GM19372 (cell line): ENCODE measurements around the gene TESK1.
"Not testable (repeated sequence)": the region's sequence is repeated elsewhere in the genome, so short reads cannot be mapped to it uniquely, and the experiment has no call there.

Experiments
- ATAC-seq: cut with Tn5 transposase; IDR thresholded peaks from one replicate; pipeline ENCODE4 v1.9.1; 2021; ENCODE audit warnings: mild to moderate bottlenecking, low read depth, moderate library complexity; ENCODE audit not compliant: unreplicated experiment

Gene TESK1

DNA sequence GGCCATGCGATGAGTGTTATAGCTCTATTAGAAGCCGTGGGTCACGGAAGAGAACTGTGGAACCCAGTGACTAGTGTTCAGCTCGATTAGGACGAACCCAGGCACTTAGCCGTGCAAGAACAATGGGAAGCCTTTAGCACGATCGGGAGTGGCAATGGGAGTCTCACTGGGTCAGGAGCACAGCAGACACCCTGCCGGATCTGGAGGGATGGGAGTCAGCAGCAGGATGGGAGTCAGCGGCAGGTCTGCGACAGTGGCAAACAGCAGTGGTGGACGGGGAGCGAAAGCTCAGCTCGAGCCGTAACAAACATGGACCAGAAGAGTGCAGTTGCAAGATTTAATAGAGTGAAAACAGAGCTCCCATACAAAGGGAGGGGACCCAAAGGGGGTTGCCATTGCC is 35.4 kb downstream of the TESK1 start:
- ATAC-seq, result not testable (repeated sequence)

DNA sequence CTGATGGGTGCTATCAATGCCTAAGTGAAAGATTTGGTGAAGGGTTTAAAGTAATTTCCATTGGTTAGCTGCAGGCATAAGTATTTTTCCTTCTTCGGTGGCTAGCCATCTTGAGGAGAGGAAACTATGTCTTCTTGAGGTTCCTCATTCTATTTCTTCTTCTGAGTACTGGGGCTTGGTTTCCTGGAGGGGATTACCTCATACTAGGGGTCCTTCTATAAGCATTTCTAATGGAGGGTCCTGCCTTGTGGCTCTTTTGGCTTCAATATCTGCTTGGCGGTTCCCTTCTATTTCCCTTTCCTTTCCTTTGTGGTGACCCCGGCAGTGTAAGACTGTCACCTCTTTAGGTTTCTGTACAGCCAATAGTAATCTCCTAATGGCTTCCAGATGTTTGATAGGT is 36.4 kb downstream of the TESK1 start:
- ATAC-seq, result not testable (repeated sequence)

DNA sequence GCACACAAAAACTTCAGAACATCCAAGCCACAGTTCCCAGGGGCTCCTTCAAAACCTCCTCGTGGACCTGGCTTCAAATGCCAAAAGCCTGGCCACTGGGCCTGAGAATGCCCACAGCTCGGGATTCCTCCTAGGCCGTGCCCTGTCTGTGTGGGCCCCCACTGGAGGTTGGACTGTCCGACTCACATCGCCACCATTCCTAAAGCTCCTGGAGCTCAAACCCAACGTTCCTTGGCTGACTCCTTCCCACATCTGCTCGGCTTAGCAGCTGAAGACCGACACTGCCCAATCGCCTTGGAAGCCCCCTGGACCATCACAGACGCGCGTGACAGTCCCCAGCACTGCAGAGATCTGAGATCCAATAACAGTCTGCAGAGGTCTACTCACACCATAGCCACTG is 38.0 kb downstream of the TESK1 start:
- no peak for ATAC-seq

DNA sequence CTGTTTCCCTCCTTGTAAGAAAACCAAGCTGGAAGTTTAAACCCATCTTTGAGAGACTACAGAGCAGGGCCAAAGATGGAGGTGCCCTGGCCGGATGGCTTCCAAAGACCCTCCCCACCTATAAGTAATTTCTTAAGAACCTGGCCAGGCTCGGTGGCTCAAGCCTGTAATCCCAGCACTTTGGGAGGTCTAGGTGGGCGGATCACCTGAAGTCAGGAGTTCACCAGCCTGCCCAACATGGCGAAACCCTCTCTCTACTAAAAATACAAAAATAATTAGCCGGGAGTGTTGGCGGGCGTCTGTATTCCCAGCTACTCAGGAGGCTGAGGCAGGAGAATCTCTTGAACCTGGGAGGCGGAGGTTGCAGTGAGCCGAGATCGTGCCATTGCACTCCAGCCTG is 40.7 kb downstream of the TESK1 start:
- ATAC-seq, result not testable (repeated sequence)

DNA sequence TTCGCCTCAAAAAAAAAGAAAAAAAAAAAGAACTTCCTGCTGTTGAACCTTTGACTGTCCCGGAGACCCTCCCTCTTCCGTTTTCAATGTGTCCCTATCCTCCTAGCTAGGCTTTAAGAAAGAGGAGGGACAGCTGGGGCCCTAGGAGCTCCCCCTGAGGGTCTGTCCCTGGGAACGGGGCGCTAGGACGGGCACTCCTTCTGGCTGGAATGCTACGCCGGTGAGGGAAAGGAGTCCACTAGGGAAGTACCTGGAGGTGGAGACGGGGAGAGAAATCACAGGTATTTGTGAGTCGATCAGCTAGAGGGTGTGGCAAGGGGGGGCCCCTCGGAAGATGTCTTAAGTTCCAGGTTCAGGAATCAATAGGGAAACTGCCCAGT is 41.1 kb downstream of the TESK1 start:
- ATAC-seq, result no peak

DNA sequence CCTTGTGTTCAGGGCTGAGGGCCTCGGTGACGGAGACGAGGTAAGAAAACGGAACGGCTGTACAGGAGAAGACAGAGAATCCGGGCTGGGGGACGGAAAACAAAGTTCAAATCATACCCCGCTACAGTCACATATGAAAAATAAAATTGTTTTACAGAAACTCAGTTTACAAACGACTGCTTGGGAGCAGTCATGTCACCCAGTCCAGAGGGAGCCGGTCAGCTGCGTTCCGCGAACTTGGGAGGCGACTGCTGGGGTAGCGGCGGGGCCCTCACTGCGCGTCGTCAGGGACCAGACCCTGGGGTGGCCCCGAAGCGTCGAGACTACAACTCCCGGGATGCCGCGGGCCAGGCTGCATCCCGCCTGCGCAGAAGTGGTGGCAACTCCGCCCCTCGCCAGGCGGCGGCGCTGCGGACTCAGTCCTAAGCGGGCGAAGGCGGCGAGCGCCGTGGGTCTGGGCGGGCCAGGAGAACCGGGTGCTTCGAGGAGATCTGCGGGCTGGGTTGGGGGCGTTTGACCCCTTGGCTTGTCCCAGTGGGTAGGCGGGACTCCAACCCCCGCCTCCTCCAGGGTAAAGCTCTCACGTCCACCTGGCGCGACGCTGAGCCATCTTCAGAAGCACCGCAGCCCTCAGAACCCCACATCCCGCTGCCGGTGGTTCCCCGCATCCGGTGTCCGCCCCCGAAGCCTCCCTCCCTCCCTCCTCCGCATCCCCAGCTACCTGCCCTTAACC is 41.6 kb downstream of the TESK1 start:
- peak; percentile 84 for ATAC-seq

DNA sequence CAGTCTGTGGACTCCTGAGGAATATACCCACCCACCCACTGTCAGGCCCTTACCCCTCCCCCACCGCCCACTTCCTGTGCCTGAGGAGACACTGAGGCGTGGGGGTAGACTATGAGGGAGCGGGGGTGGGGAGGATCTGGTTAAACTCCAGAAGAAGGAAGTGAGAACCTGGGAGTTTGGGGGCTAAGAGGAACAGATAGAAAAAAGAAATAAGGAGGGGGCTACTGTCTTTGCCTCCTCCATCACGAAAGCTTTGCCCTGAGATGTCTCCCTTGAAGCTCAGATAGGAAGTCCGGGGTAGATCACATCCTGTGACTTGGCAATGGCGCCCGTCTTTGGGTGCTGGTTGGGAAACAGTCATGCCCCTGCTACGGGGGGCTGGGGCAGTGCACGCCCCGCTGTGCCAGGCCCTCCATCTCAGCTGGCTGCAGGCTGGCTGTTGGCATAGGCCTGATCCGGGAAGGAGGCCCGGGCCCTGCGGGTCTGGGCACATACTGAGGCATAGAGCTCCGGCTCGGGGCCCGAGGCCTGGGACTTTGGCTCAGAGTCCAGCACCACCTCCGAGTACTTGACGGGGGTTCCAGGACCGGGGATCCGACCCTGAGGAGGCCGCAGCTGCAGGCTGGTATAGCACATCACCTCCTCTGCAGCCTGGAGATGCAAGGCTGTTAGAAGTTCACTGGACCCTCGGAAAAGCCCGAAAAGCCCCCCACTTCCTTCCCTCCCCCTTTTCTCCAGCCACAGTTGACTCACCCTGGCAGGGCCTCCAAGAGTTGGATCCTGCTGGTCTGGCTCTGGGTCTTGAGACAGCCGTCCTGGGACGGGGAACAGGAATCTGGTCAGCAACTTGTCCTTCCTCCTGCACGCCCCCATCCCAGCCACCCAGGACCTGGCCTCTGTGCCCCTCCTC is 44.6 kb downstream of the TESK1 start:
- ATAC-seq, result no peak

DNA sequence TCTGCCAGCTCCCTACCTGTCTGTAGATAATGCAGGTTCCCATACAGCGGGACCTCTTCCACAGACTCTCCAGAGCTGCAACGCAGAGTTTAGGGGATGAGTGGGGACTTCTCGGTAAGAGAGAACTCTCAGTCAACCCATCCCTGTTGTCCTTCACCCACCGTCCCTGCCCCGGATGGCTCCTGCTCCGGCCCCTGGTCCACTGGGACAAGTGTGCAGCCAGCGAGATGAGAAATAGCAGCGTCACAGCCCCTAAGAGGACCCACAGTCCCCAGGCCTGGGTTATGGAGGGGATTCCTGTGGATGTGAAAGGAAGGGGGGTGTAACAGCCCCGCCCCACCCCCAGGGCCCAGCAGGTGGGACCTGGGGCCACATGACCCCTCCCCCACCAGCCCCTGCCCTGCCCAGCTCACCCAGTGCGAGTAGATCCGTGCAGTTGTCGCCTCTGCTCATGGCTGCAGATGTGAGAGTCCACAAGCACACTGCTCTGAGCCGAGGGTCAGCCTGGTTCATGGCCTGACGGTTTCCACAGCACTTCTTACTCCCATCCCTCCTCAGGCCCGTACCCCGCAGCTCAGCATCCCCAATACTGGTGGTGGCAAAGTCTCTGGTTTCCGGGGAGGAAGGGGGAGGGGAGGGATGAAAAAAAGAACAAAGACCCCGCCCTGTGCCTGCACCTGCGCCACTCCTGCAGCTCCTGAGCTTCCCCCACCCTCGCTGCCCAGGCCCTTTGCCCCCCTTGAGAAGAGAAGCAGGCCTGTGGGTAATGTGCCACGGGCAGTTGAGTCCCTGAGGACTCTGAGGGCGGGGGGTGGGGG is 45.5 kb downstream of the TESK1 start, which contains the start of gene SIT1:
Gene SIT1, minus strand, starts transcription at position 591 of the 818 bp plus-strand sequence. Its CDS starts 78 bp downstream, at position 513.
- ATAC-seq, result no peak

DNA sequence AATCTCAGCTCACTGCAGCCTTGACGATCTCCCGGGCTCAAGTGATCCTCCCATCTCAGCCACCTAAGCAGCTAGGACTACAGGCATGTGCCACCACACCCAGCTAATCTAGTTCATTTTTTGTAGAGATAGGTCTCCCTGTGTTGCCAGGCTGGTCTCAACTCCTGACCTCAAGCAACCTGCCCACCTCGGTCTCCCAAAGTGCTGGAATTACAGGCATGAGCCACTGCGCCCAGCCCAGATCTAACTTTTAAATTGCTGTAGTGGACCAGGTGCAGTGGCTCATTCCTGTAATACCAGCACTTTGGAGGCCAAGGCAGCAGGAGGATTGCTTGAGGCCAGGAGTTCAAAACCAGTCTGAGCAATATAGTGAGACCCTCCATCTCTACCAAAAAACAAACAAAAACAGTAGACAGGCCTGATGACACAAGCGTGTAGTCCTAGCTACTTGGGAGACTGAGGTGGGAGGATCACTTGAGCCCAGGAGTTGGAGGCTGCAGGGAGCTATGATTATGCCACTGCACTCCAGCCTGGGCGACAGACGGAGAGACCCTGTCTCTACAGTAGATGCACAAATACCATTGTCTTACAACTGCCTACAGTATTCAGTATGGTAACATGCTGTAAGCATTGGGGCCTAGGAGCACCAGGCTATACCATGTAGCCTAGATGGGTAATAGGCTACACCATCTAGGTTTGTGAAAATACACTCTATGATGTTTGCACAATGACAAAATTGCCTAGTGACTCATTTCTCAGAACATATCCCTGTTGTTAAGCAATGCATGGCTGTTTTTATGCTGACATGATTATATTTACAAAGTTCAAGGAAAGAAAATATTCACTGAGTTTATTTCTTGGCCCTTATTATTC is 47.1 kb downstream of the TESK1 start:
- ATAC-seq, result no peak

DNA sequence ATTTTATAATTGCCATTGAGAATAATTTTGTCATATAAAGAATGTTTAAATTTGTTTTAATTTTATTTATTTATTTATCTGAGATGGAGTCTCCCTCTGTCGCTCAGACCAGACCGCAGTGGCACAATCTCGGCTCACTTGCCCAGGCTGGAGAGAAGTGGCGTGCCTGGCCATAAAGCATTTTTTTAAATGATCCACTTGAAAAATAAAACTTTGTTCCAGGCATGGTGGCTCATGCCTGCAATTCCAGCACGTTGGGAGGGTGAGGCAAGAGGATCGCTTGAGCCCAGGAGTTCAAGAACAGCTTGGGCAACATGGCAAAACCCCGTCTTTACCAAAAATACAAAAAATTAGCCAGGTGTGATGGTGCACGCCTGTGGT is 47.8 kb downstream of the TESK1 start:
- no peak for ATAC-seq

DNA sequence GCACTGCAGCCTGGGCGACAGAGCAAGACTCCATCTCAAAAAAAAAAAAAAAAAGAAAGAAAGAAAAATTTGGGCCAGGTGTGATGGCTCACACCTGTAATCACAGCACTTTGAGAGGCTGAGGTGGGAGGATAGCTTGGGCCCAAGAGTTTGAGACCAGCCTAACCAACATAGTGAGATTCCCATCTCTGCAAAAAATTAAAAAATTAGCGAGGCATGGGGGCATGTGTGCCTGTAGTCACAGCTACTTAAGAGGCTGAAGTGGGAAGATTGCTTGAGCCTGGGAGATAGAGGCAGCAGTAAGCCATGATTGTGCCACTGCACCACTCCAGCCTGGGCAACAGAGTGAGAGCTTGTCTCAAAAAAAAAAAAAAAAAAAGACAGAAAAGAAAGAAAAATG is 48.5 kb downstream of the TESK1 start:
- no peak for ATAC-seq

DNA sequence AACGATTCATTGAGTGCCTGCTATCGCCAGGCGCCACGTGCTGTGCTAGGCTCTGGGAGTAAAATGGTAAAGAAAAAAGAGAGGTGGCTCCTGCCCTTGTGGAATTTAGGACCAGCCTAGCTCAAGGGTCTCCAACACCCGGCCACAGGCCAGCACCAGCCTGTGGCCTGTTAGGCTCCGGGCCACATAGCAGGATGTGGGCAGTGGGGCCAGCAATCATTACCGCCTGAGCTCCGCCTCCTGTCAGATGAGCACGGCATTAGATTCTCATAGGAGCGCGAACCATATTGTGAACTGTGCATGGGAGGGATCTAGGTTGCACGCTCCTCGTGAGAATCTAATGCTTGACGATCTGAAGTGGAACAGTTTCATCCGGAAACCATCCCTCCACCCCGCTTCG is 51.3 kb downstream of the TESK1 start:
- no peak for ATAC-seq

DNA sequence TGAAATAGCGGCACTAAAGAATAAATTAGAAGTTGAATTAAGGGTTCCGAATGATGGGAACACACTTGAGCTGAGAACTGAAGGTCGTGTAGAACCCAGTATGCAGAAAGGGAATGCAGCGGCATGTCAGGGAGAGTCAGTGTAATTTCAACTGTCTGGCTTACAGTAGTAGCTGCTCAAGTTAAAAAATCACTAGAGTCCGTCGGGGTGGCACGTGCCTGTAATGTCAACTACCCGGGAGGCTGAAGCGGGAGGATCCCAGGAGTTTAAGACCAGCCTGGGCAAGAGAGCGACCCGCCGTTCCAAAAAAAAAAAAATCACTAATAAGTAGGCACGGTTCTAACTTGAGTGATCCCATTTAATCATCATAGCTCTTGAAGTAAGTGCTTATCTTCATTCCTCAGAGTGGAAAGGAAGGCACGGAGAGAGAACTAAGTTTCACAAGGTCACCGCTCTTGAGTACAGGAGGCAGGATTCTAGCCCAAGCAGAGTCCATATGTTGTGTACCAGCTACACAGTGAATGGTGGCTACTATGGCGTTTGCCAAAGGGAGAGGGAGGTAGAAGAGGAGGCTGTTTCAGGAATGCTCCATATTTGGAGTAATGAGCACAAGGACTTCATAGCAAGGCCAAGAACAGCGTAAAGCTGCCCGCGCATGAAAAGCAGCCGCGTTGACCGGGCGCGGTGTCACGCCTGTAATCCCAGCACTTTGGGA is 51.9 kb downstream of the TESK1 start:
- ATAC-seq, result no peak

DNA sequence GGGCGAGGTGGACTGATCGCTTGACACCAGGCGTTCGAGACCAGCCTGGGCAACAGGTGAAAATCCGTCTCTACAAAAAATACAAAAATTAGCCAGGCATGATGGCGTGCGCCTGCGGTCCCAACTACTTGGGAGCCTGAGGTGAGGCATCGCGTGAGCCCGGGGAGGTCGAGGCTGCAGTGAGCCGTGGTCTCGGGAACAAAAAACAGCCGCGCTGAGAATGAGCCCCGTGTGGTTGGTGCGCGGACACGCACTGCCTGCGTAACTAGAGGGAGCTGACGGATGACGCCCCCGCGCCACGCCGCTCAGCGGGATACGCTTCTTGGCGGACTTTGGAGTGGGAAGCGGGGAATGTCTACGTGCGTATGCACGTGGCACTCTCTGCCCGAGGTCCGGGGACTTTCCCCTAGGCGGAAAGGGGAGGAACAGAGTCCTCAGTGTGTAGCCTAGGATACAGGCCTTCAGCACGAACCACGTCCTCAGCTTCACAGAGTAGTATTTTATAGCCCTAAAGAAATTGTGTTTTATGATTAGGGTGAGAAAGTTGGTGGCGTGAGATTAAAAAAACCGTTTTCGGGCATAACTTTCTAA is 52.6 kb downstream of the TESK1 start, which contains the start of gene RMRP:
Gene RMRP, minus strand, starts transcription at position 474 of the 591 bp plus-strand sequence.
- ATAC-seq, result peak; percentile 86

DNA sequence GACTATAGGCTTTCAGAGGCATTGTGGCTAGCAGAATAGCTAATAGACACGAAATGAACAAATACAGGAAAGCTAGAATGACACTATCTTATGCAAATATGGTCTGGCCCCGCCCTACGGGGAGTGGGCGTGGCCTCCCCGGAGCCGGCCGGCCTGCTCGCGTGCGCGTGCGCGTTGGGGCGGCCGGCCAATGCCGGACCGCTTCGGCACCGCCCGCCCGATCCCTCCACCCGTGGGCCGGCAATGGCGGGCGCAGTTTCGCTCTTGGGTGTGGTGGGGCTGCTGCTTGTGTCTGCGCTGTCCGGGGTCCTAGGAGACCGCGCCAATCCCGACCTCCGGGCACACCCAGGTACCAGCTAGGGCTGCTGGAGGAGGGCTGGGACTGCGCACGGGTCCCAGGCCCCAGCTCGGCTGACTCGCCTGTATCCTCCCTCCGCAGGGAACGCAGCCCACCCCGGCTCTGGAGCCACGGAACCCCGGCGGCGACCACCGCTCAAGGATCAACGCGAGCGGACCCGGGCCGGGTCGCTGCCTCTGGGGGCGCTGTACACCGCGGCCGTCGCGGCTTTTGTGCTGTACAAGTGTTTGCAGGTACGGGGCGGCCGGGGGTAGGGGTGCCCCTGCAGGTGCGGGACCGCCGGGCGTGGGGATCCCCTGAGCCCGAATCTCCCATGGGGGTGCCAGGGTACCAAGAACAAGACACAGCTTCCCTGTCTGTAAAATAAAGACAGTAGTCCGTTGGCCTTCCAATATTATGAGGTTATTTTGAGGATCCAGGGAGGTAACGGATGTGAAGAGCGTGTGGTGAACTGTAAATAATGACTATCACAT is 53.3 kb downstream of the TESK1 start, which contains the start of gene CCDC107:
Gene CCDC107, plus strand, starts transcription at position 156 of the 831 bp plus-strand sequence. Its CDS starts 88 bp downstream, at position 244.
- ATAC-seq, result peak; percentile 66

DNA sequence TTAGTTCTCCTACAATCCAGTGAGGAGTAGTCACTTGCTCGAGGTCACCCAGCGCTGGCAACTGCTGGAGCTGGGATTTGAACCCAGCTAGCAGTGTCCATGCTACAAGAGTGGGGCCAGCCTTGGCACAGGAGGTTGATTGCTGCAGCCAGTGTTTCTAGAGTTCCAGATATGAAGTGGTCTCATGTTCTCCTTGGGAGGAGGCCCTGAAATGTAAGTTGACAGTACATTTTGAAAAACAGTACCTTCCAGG is 53.8 kb downstream of the TESK1 start:
- ATAC-seq, result no peak

DNA sequence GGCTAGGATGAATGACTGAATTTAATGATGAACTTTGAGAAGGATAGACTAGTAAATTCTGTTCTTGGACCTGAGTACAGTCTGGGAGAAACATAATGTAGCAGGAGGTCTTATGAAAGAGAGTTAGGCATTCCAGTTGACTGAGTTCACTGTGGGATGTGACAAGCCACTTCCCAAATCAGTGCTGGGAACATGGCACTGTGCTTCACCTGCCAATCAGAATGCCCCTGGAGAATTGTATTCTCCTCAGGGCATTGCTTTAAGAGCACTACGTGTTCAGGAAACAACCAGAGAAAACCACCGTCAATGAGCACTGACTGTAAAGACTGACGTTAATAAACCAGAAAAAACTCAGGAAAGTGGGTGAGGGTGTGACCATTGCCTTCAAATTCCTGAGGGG is 54.3 kb downstream of the TESK1 start:
- no peak for ATAC-seq
